Measurements from ENCODE around the gene COX5B. TPM values are rescaled to one million over a fixed set of nuclear protein-coding genes. Genes with fewer than 3 reads are reported as not detected.

Gene COX5B
- 570 and 601 TPM in 2 replicates for total RNA-seq (2014; rRNA removed; shearing (Covaris generic))

GRCh38 chr2:97645695-97646629 is at the start of gene COX5B:
Gene COX5B (plus strand): TSS chr2:97646062. CDS start chr2:97646087, 25 bp downstream.

GRCh38 chr2:97663962-97664635 is 18.2 kb downstream of the COX5B start, which contains the start of gene ACTR1B:
Gene ACTR1B (minus strand): TSS chr2:97664044. CDS start chr2:97663890, 154 bp downstream.

GRCh38 chr2:97669448-97669847 is 23.6 kb downstream of the COX5B start, which contains the start of gene C2orf92:
Gene C2orf92 (plus strand): TSS chr2:97669713. CDS start chr2:97669789, 76 bp downstream.

Small RNA genes within 50 kb of the gene (small RNA-seq; reads per million reads assigned to genes)
- 0.29 reads per million for gene RNU4-8P

Other genes with a start within 250 kb of the COX5B start
- gene ANKRD36B, start 56.2 kb upstream of the COX5B start, total RNA-seq (2014; rRNA removed; shearing (Covaris generic)) = 13.7 and 17.7 TPM in 2 replicates
- gene ACTR1B, start 18.0 kb downstream of the COX5B start, total RNA-seq (2014; rRNA removed; shearing (Covaris generic)) = 34.1 and 45.7 TPM in 2 replicates
- gene C2orf92, start 23.7 kb downstream of the COX5B start, total RNA-seq (2014; rRNA removed; shearing (Covaris generic)) = 1.2 and 3.2 TPM in 2 replicates
- gene ZAP70, start 67.5 kb downstream of the COX5B start, total RNA-seq (2014; rRNA removed; shearing (Covaris generic)) = not detected in 2 replicates

Data from A375 (cell line).